ENCODE measurements around the gene CCDC106.

The CCDC106 gene

DNA sequence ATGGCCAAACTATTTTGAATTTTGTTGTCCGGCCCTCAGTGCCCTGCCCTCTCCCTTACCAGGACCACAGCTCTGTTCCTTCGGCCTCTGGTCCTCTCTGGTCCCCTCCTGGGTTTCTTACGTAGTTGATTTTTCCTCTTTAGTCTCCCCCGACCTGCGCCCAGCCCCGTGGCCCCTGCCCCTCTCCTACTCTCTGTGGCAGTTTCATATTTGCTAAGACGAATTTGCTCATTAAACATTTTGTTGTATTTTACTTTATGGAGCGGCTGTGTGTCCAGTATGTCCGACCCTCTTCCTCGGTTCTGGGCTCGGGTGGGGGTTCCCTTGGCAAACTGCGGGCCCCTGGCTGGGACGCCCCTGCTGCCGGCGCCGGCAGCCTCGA, 26.4 kb downstream of the CCDC106 start:
- peak overlapping the region; percentile 24 to 96 for H3K9ac ChIP-seq (ENCODE audit: low read depth in 1 of 2, low read length in 2 of 2)
- no peaks in the 10 kb centered on the region for H3K9me3 ChIP-seq (ENCODE audit: control insufficient read depth in 2 of 2, low read length in 2 of 2)
- peaks cover 28 to 42% of the 10 kb centered on the region in 2 donors for H3K36me3 ChIP-seq (ENCODE audit: control insufficient read depth in 2 of 2, insufficient read depth in 2 of 2, low read length in 2 of 2)
- peak overlapping the region; percentile 93 to 99 for H3K4me3 ChIP-seq (ENCODE audit: low read length in 2 of 2)
- peaks cover 26 to 36% of the 10 kb centered on the region in 2 donors for H3K4me1 ChIP-seq (ENCODE audit: control insufficient read depth in 2 of 2, insufficient read depth in 2 of 2, low read length in 2 of 2)
- H3K27ac ChIP-seq (ENCODE audit: low read depth in 2 of 2, low read length in 2 of 2) = peak overlapping the region; percentile 87 to 92
- H3K27me3 ChIP-seq (ENCODE audit: control insufficient read depth in 2 of 2, insufficient read depth in 2 of 2, low read length in 2 of 2) = no peaks in the 10 kb centered on the region

DNA sequence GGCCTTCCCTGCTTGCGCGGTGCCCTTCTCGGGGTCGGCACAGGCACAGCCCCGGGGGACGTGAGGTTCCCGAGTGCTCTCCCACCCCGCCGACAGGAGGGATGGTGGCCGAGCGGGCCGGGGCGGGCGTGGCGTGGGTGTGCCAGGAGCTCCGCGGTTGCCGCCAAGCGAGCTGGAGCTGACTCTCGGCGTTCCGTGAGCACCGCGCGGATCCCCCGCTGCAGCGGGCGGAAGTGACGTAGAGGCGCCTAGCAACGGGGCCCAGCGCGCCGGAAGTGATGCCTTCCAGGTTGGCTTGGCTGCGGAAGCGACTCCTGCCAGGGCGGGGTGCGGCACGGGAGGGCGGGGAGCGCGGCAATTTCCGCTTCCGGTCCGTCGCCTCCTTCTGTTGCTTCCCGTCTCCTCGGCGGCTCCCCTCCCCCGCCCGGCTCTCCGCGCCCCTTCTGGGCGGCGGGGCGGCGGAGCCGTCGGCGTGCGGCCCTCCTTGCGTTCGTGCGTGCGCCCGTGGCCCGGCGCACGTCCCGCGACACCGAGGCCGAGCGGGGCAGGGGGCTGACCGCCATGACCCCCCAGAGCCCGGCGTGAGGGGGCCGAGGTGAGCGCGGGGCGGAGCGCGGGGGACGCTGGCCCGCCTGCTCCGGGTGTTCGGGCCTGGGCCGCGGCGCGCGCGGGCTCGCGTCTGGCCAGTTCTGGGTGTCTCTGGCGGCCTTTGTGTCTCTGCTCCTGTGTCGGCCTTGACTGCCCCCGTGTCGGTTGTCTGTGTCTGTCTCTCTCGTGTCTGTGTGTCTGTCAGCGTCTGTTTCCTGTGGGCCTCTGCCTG, 27.0 kb downstream of the CCDC106 start, which contains the start of gene EPN1:
Gene EPN1, plus strand, starts transcription at position 386 of the 820 bp plus-strand sequence. CDS start 3,402 bp downstream, outside the sequence.
- H3K4me1 ChIP-seq (ENCODE audit: control insufficient read depth in 2 of 2, insufficient read depth in 2 of 2, low read length in 2 of 2) = peaks cover 26 to 39% of the 10 kb centered on the region in 2 donors
- H3K27ac ChIP-seq (ENCODE audit: low read depth in 2 of 2, low read length in 2 of 2) = peak within 1 kb of the TSS; percentile 87 to 92
- no peaks in the 10 kb centered on the region for H3K9me3 ChIP-seq (ENCODE audit: control insufficient read depth in 2 of 2, low read length in 2 of 2)
- H3K4me3 ChIP-seq (ENCODE audit: low read length in 2 of 2) = peak within 1 kb of the TSS; percentile 93 to 99
- H3K27me3 ChIP-seq (ENCODE audit: control insufficient read depth in 2 of 2, insufficient read depth in 2 of 2, low read length in 2 of 2) = no peaks in the 10 kb centered on the region
- peaks cover 28 to 41% of the 10 kb centered on the region in 2 donors for H3K36me3 ChIP-seq (ENCODE audit: control insufficient read depth in 2 of 2, insufficient read depth in 2 of 2, low read length in 2 of 2)
- peak within 1 kb of the TSS; percentile 92 to 96 for H3K9ac ChIP-seq (ENCODE audit: low read depth in 1 of 2, low read length in 2 of 2)

DNA sequence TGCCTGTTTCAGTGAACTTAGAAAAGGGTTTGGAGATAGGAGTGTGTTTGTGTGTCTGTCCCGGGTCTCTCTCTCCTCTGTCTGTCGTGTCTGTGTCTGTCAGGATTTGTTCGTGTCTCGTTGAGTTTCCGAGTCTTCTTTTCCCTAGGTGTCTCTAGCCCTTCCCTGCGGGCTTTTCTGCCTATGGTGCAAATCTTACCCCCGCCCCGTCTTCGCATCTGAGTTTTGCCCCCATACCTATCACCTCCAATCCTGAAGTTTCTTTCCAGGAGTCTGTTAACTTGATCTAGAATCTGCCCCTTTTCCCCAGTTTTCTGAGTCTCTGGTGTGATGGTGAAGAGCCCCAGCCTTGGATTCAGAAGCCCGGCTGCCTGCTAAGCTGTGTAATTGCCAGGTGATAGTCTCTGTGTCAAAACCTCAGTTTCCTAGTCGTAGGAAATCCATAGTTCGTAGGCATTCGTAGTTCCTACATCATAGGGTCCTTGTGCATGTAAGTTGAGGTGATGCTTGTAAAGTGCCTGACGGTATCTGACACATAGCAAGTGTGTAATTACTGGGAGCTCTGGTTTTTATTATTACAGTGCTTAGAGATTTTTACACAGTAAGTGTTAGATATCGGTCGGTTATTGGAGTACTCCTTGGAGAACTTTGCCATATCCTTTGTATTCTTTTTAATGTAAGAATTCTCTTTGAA, 27.8 kb downstream of the CCDC106 start:
- Histone ChIP-seq H3K36me3 (ENCODE audit: control insufficient read depth in 2 of 2, insufficient read depth in 2 of 2, low read length in 2 of 2) (peaks cover 26 to 41% of the 10 kb centered on the region in 2 donors), H3K27me3 (ENCODE audit: control insufficient read depth in 2 of 2, insufficient read depth in 2 of 2, low read length in 2 of 2) (no peaks in the 10 kb centered on the region), H3K9ac (ENCODE audit: low read depth in 1 of 2, low read length in 2 of 2) (peak overlapping the region; percentile 92 to 96), H3K27ac (ENCODE audit: low read depth in 2 of 2, low read length in 2 of 2) (peak overlapping the region; percentile 87 to 92), H3K9me3 (ENCODE audit: control insufficient read depth in 2 of 2, low read length in 2 of 2) (no peaks in the 10 kb centered on the region), H3K4me3 (ENCODE audit: low read length in 2 of 2) (peak overlapping the region; percentile 93 to 99), H3K4me1 (ENCODE audit: control insufficient read depth in 2 of 2, insufficient read depth in 2 of 2, low read length in 2 of 2) (peaks cover 26 to 40% of the 10 kb centered on the region in 2 donors)

DNA sequence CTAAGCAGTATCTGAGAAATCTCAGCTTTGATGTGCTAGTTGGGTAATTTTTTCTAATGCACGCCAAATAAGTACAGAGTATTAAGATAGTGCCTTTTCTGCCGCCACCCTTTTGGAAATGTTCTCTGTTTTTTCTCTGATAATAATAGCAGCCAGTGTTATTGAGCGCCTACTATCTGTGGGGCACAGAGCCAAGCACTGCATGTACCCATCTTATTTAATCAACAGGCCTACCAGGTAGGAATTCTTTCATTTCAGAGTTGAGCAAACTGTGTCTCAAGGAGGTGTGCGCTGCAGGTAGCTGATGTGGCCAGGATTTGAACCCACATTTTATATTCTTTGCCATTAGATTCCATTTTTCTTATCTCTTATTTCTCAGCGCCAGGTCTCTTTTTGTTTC, 28.4 kb downstream of the CCDC106 start:
- Histone ChIP-seq H3K4me1 (ENCODE audit: control insufficient read depth in 2 of 2, insufficient read depth in 2 of 2, low read length in 2 of 2) (peaks cover 26 to 40% of the 10 kb centered on the region in 2 donors), H3K27ac (ENCODE audit: low read depth in 2 of 2, low read length in 2 of 2) (peak overlapping the region; percentile 87 to 92), H3K9ac (ENCODE audit: low read depth in 1 of 2, low read length in 2 of 2) (peak overlapping the region; percentile 92 to 96), H3K36me3 (ENCODE audit: control insufficient read depth in 2 of 2, insufficient read depth in 2 of 2, low read length in 2 of 2) (peaks cover 29 to 45% of the 10 kb centered on the region in 2 donors), H3K4me3 (ENCODE audit: low read length in 2 of 2) (peak overlapping the region; percentile 93 to 99), H3K9me3 (ENCODE audit: control insufficient read depth in 2 of 2, low read length in 2 of 2) (no peaks in the 10 kb centered on the region), H3K27me3 (ENCODE audit: control insufficient read depth in 2 of 2, insufficient read depth in 2 of 2, low read length in 2 of 2) (no peaks in the 10 kb centered on the region)

DNA sequence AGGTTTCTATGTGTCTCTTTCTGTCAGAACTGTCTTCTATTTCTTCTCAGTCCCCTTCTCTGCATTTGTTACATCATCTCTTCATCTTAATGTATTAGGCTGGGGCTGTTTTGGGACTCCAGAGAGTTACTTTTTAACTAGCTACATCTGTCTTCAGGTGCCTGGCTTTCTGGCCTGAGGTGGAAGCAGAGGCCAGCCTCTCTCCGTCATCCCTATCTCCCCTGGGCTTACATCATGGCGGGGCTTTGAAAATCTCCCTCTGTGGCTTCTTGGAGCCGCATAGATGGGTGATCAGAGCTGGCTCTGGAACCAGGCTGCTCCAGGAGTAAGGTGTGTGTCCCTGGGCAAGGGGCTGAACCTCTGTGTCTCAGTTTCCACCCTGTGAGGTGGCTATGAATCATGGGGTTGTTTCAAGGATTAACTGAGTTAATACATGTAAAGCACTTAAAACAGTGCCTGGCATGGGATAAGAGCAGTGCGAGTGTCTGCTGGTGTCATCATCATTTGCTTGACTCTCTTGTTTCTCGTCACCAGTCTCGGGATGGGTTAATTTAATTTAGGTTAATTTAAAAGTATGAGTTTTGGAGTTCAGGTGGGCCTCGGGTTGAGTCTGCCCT, 29.0 kb downstream of the CCDC106 start:
- peak overlapping the region; percentile 56 to 92 for H3K27ac ChIP-seq (ENCODE audit: low read depth in 2 of 2, low read length in 2 of 2)
- peaks cover 26 to 41% of the 10 kb centered on the region in 2 donors for H3K4me1 ChIP-seq (ENCODE audit: control insufficient read depth in 2 of 2, insufficient read depth in 2 of 2, low read length in 2 of 2)
- peaks cover 31 to 48% of the 10 kb centered on the region in 2 donors for H3K36me3 ChIP-seq (ENCODE audit: control insufficient read depth in 2 of 2, insufficient read depth in 2 of 2, low read length in 2 of 2)
- H3K9ac ChIP-seq (ENCODE audit: low read depth in 1 of 2, low read length in 2 of 2) = peak overlapping the region; percentile 56 to 96
- H3K27me3 ChIP-seq (ENCODE audit: control insufficient read depth in 2 of 2, insufficient read depth in 2 of 2, low read length in 2 of 2) = no peaks in the 10 kb centered on the region
- no peaks in the 10 kb centered on the region for H3K9me3 ChIP-seq (ENCODE audit: control insufficient read depth in 2 of 2, low read length in 2 of 2)
- peak overlapping the region; percentile 4 to 99 for H3K4me3 ChIP-seq (ENCODE audit: low read length in 2 of 2)

DNA sequence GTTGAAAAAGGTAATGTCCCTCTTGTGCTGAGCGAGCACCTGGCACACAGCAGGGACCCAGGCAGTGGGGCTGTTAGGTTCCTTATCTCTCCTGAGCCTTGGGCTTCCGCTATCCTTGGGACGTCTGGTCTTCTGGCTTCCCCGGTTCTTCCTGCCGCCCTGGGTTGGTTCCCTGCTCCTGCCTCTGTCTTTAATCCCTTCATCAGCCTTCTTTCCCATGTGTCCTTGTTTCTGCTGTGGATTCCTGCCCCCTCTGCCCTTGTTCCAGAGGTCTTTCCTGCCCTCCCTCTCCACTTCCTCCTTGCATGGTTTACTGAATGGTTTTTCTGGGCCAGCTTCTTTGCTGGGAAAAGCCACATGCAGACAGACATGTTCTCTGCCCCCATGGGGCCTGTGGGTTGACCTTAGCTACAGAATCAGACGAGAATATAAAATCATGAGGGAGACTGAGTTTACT, 29.6 kb downstream of the CCDC106 start:
- Histone ChIP-seq H3K9me3 (ENCODE audit: control insufficient read depth in 2 of 2, low read length in 2 of 2) (no peaks in the 10 kb centered on the region), H3K36me3 (ENCODE audit: control insufficient read depth in 2 of 2, insufficient read depth in 2 of 2, low read length in 2 of 2) (peaks cover 33 to 49% of the 10 kb centered on the region in 2 donors), H3K27me3 (ENCODE audit: control insufficient read depth in 2 of 2, insufficient read depth in 2 of 2, low read length in 2 of 2) (no peaks in the 10 kb centered on the region), H3K27ac (ENCODE audit: low read depth in 2 of 2, low read length in 2 of 2) (peak overlapping the region; percentile 56 to 92), H3K4me3 (ENCODE audit: low read length in 2 of 2) (peak overlapping the region in 1 of 2 donors; percentile 99), H3K9ac (ENCODE audit: low read depth in 1 of 2, low read length in 2 of 2) (peak overlapping the region; percentile 45 to 53), H3K4me1 (ENCODE audit: control insufficient read depth in 2 of 2, insufficient read depth in 2 of 2, low read length in 2 of 2) (peaks cover 28 to 44% of the 10 kb centered on the region in 2 donors)

DNA sequence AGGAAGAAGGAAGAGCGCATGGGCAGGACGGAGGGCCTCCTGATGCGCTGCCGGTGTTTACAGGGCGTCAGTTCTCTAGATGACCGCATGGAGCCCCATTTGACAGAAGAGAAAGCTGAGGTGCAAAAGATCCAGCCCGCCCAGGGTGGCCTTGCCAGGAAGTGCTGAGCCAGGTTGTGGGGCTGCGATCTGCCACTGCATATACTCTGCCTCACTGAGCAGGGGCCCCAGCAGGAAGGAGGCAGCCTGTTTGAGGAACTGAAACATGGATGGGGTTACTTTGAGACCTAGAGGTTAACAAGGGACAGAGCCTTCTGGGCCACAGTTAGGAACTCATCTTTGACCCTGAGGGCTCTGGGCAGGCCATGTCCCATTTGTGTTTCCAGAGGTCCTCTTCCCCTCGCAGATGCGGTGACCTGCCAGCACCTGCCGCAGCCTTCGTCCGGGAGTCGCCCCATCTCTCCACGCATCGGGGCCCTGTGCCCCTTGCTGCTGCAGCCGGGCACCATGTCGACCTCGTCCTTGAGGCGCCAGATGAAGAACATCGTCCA, 30.2 kb downstream of the CCDC106 start:
- no peaks in the 10 kb centered on the region for H3K27me3 ChIP-seq (ENCODE audit: control insufficient read depth in 2 of 2, insufficient read depth in 2 of 2, low read length in 2 of 2)
- H3K36me3 ChIP-seq (ENCODE audit: control insufficient read depth in 2 of 2, insufficient read depth in 2 of 2, low read length in 2 of 2) = peaks cover 33 to 49% of the 10 kb centered on the region in 2 donors
- peaks cover 30 to 45% of the 10 kb centered on the region in 2 donors for H3K4me1 ChIP-seq (ENCODE audit: control insufficient read depth in 2 of 2, insufficient read depth in 2 of 2, low read length in 2 of 2)
- no peaks in the 10 kb centered on the region for H3K9me3 ChIP-seq (ENCODE audit: control insufficient read depth in 2 of 2, low read length in 2 of 2)
- peak overlapping the region in 1 of 2 donors; percentile 99 for H3K4me3 ChIP-seq (ENCODE audit: low read length in 2 of 2)
- H3K9ac ChIP-seq (ENCODE audit: low read depth in 1 of 2, low read length in 2 of 2) = peak overlapping the region; percentile 45 to 53
- peak overlapping the region; percentile 56 to 92 for H3K27ac ChIP-seq (ENCODE audit: low read depth in 2 of 2, low read length in 2 of 2)

DNA sequence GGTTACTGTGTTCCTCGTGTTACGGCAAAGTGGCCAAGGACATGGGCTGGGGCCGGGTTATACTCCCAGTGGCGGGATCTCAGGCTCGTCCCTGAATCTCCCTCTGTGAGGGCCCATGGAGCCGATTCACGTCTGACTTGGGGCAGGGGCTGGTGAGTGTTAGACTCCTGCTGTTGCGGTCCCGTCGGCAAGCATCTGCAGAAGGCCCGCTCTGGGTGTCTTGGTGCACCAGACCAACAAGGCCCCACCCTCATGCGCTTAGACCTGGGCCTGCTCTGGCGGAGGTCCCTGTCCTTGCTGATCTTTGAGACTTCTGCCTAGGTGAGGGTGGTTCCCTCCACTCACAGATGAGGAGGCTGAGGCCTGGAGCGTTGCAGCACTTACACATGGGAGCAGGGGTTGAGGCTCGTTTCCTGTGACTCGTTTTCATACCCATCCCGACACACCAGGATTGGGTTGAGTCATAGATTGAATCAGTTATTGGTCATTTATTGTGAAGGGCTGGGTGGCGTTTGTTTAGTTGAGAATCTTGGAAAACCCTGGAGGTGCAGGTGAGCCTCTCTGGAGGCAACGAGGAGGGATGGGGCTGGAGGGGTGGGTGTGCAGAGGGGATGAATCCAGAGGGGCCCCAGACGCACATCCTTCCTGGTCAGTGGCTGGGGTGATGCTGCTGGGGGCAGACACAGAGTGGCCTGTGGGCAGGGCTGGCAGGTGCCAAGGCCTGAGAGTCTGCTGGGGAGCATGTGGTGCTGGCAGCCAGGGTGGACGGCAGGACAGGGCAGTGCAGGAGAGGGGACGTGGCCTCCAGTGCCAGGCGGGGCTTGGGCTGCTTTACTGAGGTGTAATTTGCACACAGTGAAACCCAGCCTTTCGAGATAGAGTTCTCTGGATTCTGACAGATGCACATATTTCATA, 31.6 kb downstream of the CCDC106 start:
- Histone ChIP-seq H3K36me3 (ENCODE audit: control insufficient read depth in 2 of 2, insufficient read depth in 2 of 2, low read length in 2 of 2) (peaks cover 31 to 49% of the 10 kb centered on the region in 2 donors), H3K9me3 (ENCODE audit: control insufficient read depth in 2 of 2, low read length in 2 of 2) (no peaks in the 10 kb centered on the region), H3K9ac (ENCODE audit: low read depth in 1 of 2, low read length in 2 of 2) (no peak overlapping the region), H3K4me1 (ENCODE audit: control insufficient read depth in 2 of 2, insufficient read depth in 2 of 2, low read length in 2 of 2) (peaks cover 43 to 59% of the 10 kb centered on the region in 2 donors), H3K4me3 (ENCODE audit: low read length in 2 of 2) (no peak overlapping the region), H3K27ac (ENCODE audit: low read depth in 2 of 2, low read length in 2 of 2) (peak overlapping the region in 1 of 2 donors; percentile 4), H3K27me3 (ENCODE audit: control insufficient read depth in 2 of 2, insufficient read depth in 2 of 2, low read length in 2 of 2) (no peaks in the 10 kb centered on the region)
